Activated T-helper 9 cell treated with anti-CD3 and anti-CD28 coated beads, Interleukin-2, amount 50 U/mL, for 16 hours (primary cell): ENCODE measurements around the gene ZNF619.
"Not testable (repeated sequence)": the region's sequence is repeated elsewhere in the genome, so short reads cannot be mapped to it uniquely, and the experiment has no call there.

ENCODE experiments used
- DNase-seq: peaks from one replicate; pipeline ENCODE4 v3.0.0-alpha.2; 2020; ENCODE audit warnings: low read depth

The ZNF619 gene

GRCh38 chr3:40476478-40477470 lies at the start of gene ZNF619:
Gene ZNF619, plus strand, starts transcription at chr3:40477122. Its CDS starts 858 bp downstream, at chr3:40477980.
- DNase-seq, result peak; percentile 21

DNA sequence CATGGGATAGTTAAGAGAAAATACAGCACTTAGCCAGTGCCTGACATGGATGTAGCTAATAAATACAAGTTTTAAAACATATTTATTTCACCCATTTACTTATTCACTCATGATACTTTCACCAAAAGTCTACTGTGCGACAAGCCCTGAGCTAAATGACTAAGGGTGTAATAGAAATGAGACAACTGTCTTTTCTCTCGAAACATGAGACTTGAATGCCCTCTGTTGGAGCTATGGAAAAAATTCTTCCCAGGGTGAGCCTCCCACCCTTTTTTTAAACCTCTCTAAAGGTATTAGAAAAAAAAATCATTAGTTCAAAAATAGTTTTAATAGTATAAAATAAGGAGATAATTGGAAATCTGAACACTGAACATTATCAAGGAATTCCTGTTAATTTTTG lies 44.1 kb upstream of the ZNF619 start:
- DNase-seq, result no peak

- DNase-seq, result no peak
These were observed 39.0 kb upstream of the ZNF619 start for GRCh38 chr3:40437889-40438288.

- no peak for DNase-seq
These were observed 31.9 kb upstream of the ZNF619 start for GRCh38 chr3:40445062-40445461.

DNA sequence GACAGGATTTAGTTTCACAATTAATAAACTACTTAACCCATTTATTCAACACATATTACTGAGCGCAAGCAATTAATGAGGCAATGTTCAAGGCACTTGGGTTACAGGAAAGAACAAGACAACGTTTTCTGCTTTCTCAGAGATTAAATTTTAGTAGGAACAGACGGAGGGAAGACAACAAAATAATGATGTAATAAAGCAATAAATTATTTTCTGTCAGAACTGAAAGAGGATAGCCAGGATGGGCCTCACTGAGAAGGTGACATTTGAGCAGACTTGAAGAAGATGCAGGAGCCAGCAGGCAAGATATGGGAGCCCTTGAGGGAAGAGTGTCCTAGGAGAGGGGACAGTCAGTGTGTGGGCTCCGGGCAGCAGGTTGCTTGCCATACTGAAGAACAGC lies 31.0 kb upstream of the ZNF619 start:
- no peak for DNase-seq

- no peak for DNase-seq
These were observed 26.5 kb upstream of the ZNF619 start for GRCh38 chr3:40450438-40450837.

GRCh38 chr3:40451551-40451950 lies 25.4 kb upstream of the ZNF619 start:
- no peak for DNase-seq

- DNase-seq, result no peak
These were observed 24.9 kb upstream of the ZNF619 start for GRCh38 chr3:40452057-40452456.

GRCh38 chr3:40452562-40452875 lies 24.4 kb upstream of the ZNF619 start:
- DNase-seq, result no peak

GRCh38 chr3:40452876-40453730 lies 23.8 kb upstream of the ZNF619 start:
- DNase-seq, result peak; percentile 95

GRCh38 chr3:40453933-40454332 lies 23.0 kb upstream of the ZNF619 start:
- DNase-seq, result no peak

DNA sequence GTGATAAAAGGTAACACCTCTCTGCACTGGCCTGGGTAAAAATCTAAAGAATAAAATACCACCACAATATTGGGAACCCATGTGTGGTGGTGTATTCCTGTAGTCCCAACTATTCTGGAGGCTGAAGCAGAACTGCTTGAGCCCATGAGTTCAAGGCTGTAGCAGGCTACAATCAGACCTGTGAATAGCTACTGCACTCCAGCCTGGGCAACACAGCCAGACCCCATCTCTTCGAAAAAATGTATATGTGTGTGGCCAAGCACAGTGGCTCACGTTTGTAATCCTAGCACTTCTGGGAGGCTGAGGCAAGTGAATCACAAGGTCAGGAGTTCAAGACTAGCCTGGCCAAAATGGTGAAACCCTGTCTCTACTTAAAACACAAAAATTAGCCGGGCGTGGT lies 21.6 kb upstream of the ZNF619 start:
- DNase-seq, result no peak

DNA sequence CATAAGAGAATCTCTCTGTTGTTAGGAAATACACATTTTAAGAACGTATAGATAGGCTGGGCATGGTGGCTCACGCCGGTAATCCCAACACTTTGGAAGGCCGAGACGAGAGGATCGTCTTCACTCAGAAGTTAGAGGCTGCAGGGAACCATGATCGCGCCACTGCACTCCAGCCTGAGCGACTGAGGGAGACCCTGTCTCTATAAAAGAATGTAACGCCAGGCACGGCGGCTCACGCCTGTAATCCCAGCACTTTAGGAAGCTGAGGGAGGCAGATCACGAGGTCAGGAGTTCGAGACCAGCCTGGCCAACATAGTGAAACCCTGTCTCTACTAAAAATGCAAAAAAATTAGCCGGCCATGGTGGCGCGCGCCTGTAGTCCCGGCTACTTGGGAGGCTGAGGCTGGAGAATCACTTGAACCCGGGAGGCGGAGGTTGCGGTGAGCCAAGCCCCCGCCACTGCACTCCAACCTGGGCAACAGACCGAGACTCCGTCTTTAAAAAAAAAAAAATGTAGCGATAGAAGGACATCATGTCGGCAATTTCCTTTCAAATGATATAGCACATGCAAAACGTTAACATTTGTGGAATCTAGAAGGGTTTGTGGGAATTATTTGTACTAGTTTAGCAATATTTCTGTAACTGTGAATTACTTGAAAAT lies 20.5 kb upstream of the ZNF619 start:
- DNase-seq, result no peak

GRCh38 chr3:40456940-40457823 lies 19.7 kb upstream of the ZNF619 start, which contains the start of gene RPL14:
Gene RPL14, plus strand, starts transcription at chr3:40457339. Its CDS starts 133 bp downstream, at chr3:40457472.
- DNase-seq, result peak; percentile 91

- DNase-seq, result no peak
These were observed 18.4 kb upstream of the ZNF619 start for GRCh38 chr3:40458473-40458872.

GRCh38 chr3:40460481-40460880 lies 16.4 kb upstream of the ZNF619 start:
- not testable (repeated sequence) for DNase-seq

- DNase-seq, result no peak
These were observed 15.8 kb upstream of the ZNF619 start for GRCh38 chr3:40461161-40461560.

- DNase-seq, result not testable (repeated sequence)
These were observed 14.1 kb upstream of the ZNF619 start for GRCh38 chr3:40462838-40463237.

- no peak for DNase-seq
These were observed 13.3 kb upstream of the ZNF619 start for GRCh38 chr3:40463579-40463978.

- no peak for DNase-seq
These were observed 12.4 kb upstream of the ZNF619 start for GRCh38 chr3:40464339-40465110.

GRCh38 chr3:40465111-40465407 lies 11.9 kb upstream of the ZNF619 start:
- DNase-seq, result no peak
